ENCODE results near the gene DLG2.

DLG2 gene

GRCh38 chr11:83663446-83663845 is 1963.7 kb downstream of the DLG2 start:
- no peak overlapping the region for H3K4me3 ChIP-seq (ENCODE audit: low read depth, low read length)
- TF ChIP-seq, protein P1, sequence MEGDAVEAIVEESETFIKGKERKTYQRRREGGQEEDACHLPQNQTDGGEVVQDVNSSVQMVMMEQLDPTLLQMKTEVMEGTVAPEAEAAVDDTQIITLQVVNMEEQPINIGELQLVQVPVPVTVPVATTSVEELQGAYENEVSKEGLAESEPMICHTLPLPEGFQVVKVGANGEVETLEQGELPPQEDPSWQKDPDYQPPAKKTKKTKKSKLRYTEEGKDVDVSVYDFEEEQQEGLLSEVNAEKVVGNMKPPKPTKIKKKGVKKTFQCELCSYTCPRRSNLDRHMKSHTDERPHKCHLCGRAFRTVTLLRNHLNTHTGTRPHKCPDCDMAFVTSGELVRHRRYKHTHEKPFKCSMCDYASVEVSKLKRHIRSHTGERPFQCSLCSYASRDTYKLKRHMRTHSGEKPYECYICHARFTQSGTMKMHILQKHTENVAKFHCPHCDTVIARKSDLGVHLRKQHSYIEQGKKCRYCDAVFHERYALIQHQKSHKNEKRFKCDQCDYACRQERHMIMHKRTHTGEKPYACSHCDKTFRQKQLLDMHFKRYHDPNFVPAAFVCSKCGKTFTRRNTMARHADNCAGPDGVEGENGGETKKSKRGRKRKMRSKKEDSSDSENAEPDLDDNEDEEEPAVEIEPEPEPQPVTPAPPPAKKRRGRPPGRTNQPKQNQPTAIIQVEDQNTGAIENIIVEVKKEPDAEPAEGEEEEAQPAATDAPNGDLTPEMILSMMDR (IDR thresholded peaks at IDR 0.05; ENCODE audit: low read depth, low read length) = no peak

DNA sequence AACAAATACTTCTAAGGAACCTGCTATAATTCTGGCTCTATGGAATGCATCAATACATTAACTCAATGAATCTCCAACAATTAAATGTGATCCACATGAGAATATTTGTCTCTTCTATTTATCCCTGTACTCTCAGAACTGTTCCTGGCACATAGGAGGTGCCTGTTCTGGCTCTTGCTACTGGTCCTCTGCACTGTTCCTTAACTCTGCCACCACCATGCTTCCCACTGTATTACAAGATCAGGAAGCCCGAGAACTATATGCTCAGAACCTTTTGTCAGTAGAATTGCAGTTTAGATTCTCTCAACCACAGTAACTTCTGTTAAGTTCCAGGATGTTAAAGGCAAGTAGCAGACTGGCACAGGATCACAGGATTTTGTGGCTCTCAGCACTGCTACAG is 1964.7 kb downstream of the DLG2 start:
- TF ChIP-seq, protein P1 (IDR thresholded peaks at IDR 0.05; ENCODE audit: low read depth, low read length) = no peak
- H3K4me3 ChIP-seq (ENCODE audit: low read depth, low read length) = no peak overlapping the region

DNA sequence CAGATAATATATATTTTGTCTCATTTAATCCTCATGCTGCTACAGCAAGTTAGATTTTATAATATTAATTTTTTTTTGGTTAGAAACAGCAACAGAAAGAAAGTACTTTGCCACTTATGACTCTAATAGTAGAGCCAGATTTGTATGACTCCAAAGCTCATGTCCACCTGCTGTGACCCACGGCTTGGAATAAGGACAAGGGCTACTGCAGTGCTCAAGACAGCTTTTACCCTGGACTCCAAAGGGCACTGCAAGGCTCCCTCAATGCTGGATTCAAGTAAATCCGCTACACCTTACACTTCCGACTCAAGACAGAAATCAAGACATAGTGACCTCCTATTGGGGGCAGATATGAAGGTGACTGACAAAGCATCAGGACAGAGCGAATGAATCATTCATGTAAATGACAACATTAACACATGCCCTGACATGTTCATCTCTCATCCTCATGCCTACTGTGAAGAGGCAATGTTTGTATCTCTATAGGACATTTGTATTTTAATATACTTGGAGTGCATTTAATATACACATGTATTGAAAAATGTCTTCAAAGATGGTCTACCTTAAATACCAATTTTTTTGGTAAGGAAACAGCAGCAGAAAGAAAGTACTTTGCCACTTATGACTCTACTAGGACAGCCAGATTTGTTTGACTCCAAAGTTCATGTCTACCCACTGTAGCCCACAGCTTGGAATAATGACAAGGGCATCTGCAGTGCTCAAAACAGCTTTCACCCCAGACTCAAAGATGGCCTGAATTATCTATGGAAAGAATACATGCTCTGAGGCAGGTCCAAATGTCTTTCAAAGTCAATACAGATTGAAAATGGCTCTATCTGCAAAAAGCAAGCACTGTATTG is 1965.4 kb downstream of the DLG2 start:
- TF ChIP-seq, protein P1 (IDR thresholded peaks at IDR 0.05; ENCODE audit: low read depth, low read length) = no peak
- H3K4me3 ChIP-seq (ENCODE audit: low read depth, low read length) = no peak overlapping the region

- TF ChIP-seq, protein P1 (IDR thresholded peaks at IDR 0.05; ENCODE audit: low read depth, low read length) = no peak
- no peak overlapping the region for H3K4me3 ChIP-seq (ENCODE audit: low read depth, low read length)
Observed at GRCh38 chr11:83659466-83659865, 1967.7 kb downstream of the DLG2 start.

DNA sequence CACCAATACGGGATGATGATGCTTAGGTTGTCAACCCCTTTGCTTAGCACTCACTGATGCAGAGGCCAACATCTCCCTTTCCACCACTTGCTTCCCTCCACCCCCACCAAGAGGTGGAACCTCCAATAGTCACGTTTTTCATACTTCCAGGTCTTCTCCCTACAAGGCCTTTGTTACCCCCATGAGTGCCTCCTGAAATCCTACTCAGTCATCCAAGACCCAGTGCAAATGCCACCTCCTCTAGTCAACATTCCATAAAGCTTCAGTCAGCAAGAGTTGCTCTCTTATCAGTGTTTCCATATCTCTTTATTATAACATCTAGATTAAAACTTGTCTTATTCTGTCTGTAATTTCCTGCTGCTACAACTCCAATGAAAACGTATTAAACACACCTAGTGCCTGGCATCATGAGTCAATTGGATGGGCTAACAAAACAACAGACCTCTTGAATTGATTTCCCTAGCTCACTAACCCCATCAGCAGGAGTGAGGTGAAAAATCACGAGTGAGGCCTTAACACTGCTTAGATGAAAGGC is 1970.3 kb downstream of the DLG2 start:
- TF ChIP-seq, protein P1 (IDR thresholded peaks at IDR 0.05; ENCODE audit: low read depth, low read length) = no peak
- no peak overlapping the region for H3K4me3 ChIP-seq (ENCODE audit: low read depth, low read length)

GRCh38 chr11:83655976-83656375 is 1971.2 kb downstream of the DLG2 start:
- no peak overlapping the region for H3K4me3 ChIP-seq (ENCODE audit: low read depth, low read length)
- TF ChIP-seq, protein P1 (IDR thresholded peaks at IDR 0.05; ENCODE audit: low read depth, low read length) = no peak

DNA sequence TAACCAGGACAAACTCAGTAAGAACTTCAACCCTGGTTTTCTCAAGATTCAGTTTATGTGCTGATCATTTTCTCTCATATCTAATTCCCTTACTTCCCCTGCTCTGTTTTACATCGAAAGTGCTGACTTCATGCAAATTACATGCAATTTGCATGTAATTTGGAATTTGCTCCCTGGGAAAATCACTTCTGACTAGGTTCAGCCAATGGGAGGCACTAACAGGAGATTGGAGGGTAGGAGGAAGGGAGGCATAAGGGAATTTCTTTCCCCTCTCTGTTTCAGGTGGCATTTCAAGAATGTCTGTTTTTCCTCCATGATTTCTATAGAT is 1977.7 kb downstream of the DLG2 start:
- TF ChIP-seq, protein P1 (IDR thresholded peaks at IDR 0.05; ENCODE audit: low read depth, low read length) = no peak
- H3K4me3 ChIP-seq (ENCODE audit: low read depth, low read length) = no peak overlapping the region

Measured in WI38 (cell line).